PC-9 (cell line): ENCODE results near the gene PTOV1. TPM values are rescaled to one million over a fixed set of nuclear protein-coding genes. Genes with fewer than 3 reads are reported as not detected.
A peak's percentile ranks its signal among the peaks of the same experiment; 100 is the strongest.

Experiments
- BruUV-seq: library from RNA; stranded (reverse); fragments of 400-500 nt; replicated peaks from 2 replicates; lab custom pipeline; 2021; lab: Mats Ljungman, UMichigan
- CTCF ChIA-PET: fragments of 300-600 bp; sonication (Branson Sonifier 250); formaldehyde crosslinking; loops from one replicate; lab custom pipeline; 2022; ENCODE audit warnings: antibody characterized with exemption; lab: Charles Lee
- POLR2A ChIA-PET: fragments of 300-600 bp; sonication (Branson Sonifier 250); formaldehyde crosslinking; loops from one replicate; lab custom pipeline; 2022; ENCODE audit warnings: antibody characterized with exemption; ENCODE audit not compliant: unreplicated experiment; lab: Charles Lee
- DNase-seq, 2 experiments: peaks; one replicate each; pipeline versions ENCODE4 v3.0.0 to v3.0.0-alpha.2; 2015 to 2022; ENCODE audit warnings: mixed read lengths in 1 of 2
- H2AFZ ChIP-seq: fragments of 200-600 bp; sonication (generic); 2 replicates; pipeline ENCODE4 v1.8.1; 2017; ENCODE audit warnings: antibody characterized with exemption
- H3F3A ChIP-seq: fragments of 200-600 bp; sonication (generic); 2 replicates; pipeline ENCODE4 v1.8.1; 2017; ENCODE audit warnings: antibody characterized with exemption, mild to moderate bottlenecking, low read depth; ENCODE audit not compliant: insufficient read depth
- H3K27ac ChIP-seq: fragments of 200-600 bp; sonication (generic); 2 replicates; pipeline ENCODE4 v1.6.1; 2016; ENCODE audit warnings: mixed run types
- H3K27me3 ChIP-seq: fragments of 200-600 bp; sonication (generic); 2 replicates; pipeline ENCODE4 v1.6.1; 2016; ENCODE audit warnings: low read depth, mixed run types; ENCODE audit not compliant: insufficient read depth
- H3K36me3 ChIP-seq: fragments of 200-600 bp; sonication (generic); 2 replicates; pipeline ENCODE4 v1.6.1; 2016; ENCODE audit warnings: low read depth, mixed run types
- H3K4me1 ChIP-seq: fragments of 200-600 bp; sonication (generic); replicated peaks from 2 replicates; pipeline ENCODE4 v1.6.1; 2016; ENCODE audit warnings: mixed run types; ENCODE audit not compliant: insufficient read depth
- H3K4me2 ChIP-seq: fragments of 200-600 bp; sonication (generic); 2 replicates; pipeline ENCODE4 v1.6.1; 2017; ENCODE audit warnings: mixed run types
- H3K4me3 ChIP-seq: fragments of 200-600 bp; sonication (generic); 2 replicates; pipeline ENCODE4 v1.6.1; 2016; ENCODE audit warnings: mixed run types
- H3K79me2 ChIP-seq: fragments of 200-600 bp; sonication (generic); 2 replicates; pipeline ENCODE4 v1.6.1; 2017; ENCODE audit warnings: low read depth, mixed run types
- H3K9me2 ChIP-seq: fragments of 200-600 bp; sonication (generic); 2 replicates; pipeline ENCODE4 v1.8.1; 2017; ENCODE audit warnings: mild to moderate bottlenecking; ENCODE audit not compliant: insufficient read depth
- H3K9me3 ChIP-seq: fragments of 200-600 bp; sonication (generic); 2 replicates; pipeline ENCODE4 v1.8.1; 2016; ENCODE audit warnings: low read depth; ENCODE audit not compliant: insufficient read depth
- H4K20me1 ChIP-seq: fragments of 200-600 bp; sonication (generic); 2 replicates; pipeline ENCODE4 v1.8.1; 2017; ENCODE audit not compliant: insufficient read depth
- CTCF ChIP-seq: fragments of 200-600 bp; sonication (generic); conservative IDR thresholded peaks from 2 replicates; pipeline ENCODE4 v1.6.1; 2017; ENCODE audit warnings: mixed run types, antibody characterized with exemption, mild to moderate bottlenecking, moderate library complexity
- EZH2 ChIP-seq: fragments of 200-600 bp; sonication (generic); IDR thresholded peaks from 2 replicates; pipeline ENCODE4 v1.8.0; 2017; ENCODE audit warnings: antibody characterized with exemption, low read depth
- intact Hi-C: fragments of 100-400 bp; cut with micrococcal nuclease; formaldehyde crosslinking; loops from one replicate; pipeline ENCODE4 v1.10.0; 2022; ENCODE audit not compliant: unreplicated experiment
- total RNA-seq: library from RNA; stranded (reverse); gene quantifications from 2 replicates; pipeline ENCODE4 v1.2.3, GENCODE V29; 2021

The PTOV1 gene
- total RNA-seq, 1 experiment from 2014 or later = 155 TPM

- no peaks in the 10 kb centered on the region for H3K9me3 ChIP-seq
- peaks cover 29% of the 10 kb centered on the region for H3K4me1 ChIP-seq
- intact Hi-C loops = no loop called here
- TF ChIP-seq CTCF (no peak), EZH2 (no peak)
- H3K79me2 ChIP-seq = peaks cover 41% of the 10 kb centered on the region
- ChIA-PET POLR2A (no interaction called here), CTCF (no interaction called here)
- no peak overlapping the region for H3K4me2 ChIP-seq
- H2AFZ ChIP-seq = no peak overlapping the region
- H4K20me1 ChIP-seq = peaks cover 56% of the 10 kb centered on the region
- DNase-seq = no peak
- peaks cover 69% of the 10 kb centered on the region for H3F3A ChIP-seq
- H3K4me3 ChIP-seq = no peak overlapping the region
- no TSS peak for BruUV-seq
- no peaks in the 10 kb centered on the region for H3K9me2 ChIP-seq
- no peaks in the 10 kb centered on the region for H3K27me3 ChIP-seq
- H3K27ac ChIP-seq = no peak overlapping the region
- H3K36me3 ChIP-seq = peaks cover 21% of the 10 kb centered on the region
Measured at GRCh38 chr19:49863935-49864320, 13.0 kb downstream of the PTOV1 start.

- peaks cover 64% of the 10 kb centered on the region for H3F3A ChIP-seq
- no peak for TF ChIP-seq CTCF
- no peak for TF ChIP-seq EZH2
- no TSS peak for BruUV-seq
- H3K9me2 ChIP-seq = no peaks in the 10 kb centered on the region
- DNase-seq = no peak
- peaks cover 14% of the 10 kb centered on the region for H3K36me3 ChIP-seq
- ChIA-PET POLR2A (interaction anchor here (0.6 kb wide), 1 partner anchor 337 kb away, joined by 5 read pairs; the partner anchor contains the start of gene RCN3), CTCF (no interaction called here)
- H3K4me2 ChIP-seq = peak overlapping the region; percentile 93
- peaks cover 27% of the 10 kb centered on the region for H3K4me1 ChIP-seq
- no peak overlapping the region for H3K27ac ChIP-seq
- intact Hi-C loops = loop anchor here (5.0 kb wide), 1 partner anchor 48 kb away; the partner anchor contains the start of gene MED25
- H3K27me3 ChIP-seq = no peaks in the 10 kb centered on the region
- peaks cover 49% of the 10 kb centered on the region for H4K20me1 ChIP-seq
- no peaks in the 10 kb centered on the region for H3K9me3 ChIP-seq
- no peak overlapping the region; the same call in 1 of the 2 replicates for H3K4me3 ChIP-seq
- H3K79me2 ChIP-seq = peaks cover 41% of the 10 kb centered on the region
- H2AFZ ChIP-seq = no peak overlapping the region
Measured at GRCh38 chr19:49864890-49865289, 13.9 kb downstream of the PTOV1 start.

GRCh38 chr19:49866933-49867782 lies 16.2 kb downstream of the PTOV1 start, which contains the start of gene PNKP:
PNKP (minus strand) TSS chr19:49867576; CDS start chr19:49867204, 372 bp downstream.
- BruUV-seq = no TSS peak
- CTCF ChIA-PET = interaction anchor here (0.6 kb wide), 1 partner anchor 189 kb away, joined by 10 read pairs; no protein-coding TSS in a partner anchor

More at GRCh38 chr19:49866933-49867782, 16.2 kb downstream of the PTOV1 start, which contains the start of gene PNKP:
- Histone ChIP-seq H3K4me3 (peak within 1 kb of the TSS; percentile 92), H3K36me3 (peaks cover 13% of the 10 kb centered on the region), H3K4me2 (peak within 1 kb of the TSS; percentile 93), H3K79me2 (peaks cover 44% of the 10 kb centered on the region), H2AFZ (peak within 1 kb of the TSS; percentile 81), H4K20me1 (peaks cover 40% of the 10 kb centered on the region), H3F3A (peaks cover 66% of the 10 kb centered on the region), H3K27ac (peak within 1 kb of the TSS; percentile 75), H3K27me3 (no peaks in the 10 kb centered on the region), H3K4me1 (peaks cover 36% of the 10 kb centered on the region), H3K9me3 (no peaks in the 10 kb centered on the region), H3K9me2 (no peaks in the 10 kb centered on the region)
- POLR2A ChIA-PET = interaction anchor here (0.5 to 1.0 kb wide), 3 partner anchors 18 to 135 kb away, joined by 3 read pairs; partner anchors contain the start of gene AP2A1
- DNase-seq = peak; percentile 84 to 93
- TF ChIP-seq EZH2 (no peak), CTCF (no peak)
- intact Hi-C loops = loop anchor here (5.0 kb wide), 1 partner anchor 50 kb away; the partner anchor contains the start of gene MED25
